Vagina (tissue), 2 donors: ENCODE data around the gene DNTTIP2.

Source experiments
- CTCF ChIP-seq, 3 experiments: fragments of 450-650 bp in 2 of 3; fragments of 200-600 bp in 1 of 3; sonication (generic) in 1 of 3; IDR thresholded peaks; one replicate each; pipeline ENCODE4 v1.5.1; 2017 to 2019; ENCODE audit warnings: antibody characterized with exemption in 3 of 3, mild to moderate bottlenecking in 2 of 3, moderate library complexity in 2 of 3
- POLR2A ChIP-seq, 2 donors: fragments of 450-650 bp; IDR thresholded peaks; one replicate each; pipeline ENCODE4 v1.6.1; 2017; ENCODE audit warnings: antibody characterized with exemption in 2 of 2, mild to moderate bottlenecking in 2 of 2, moderate library complexity in 2 of 2
- POLR2AphosphoS5 ChIP-seq, 2 donors: sonication (generic); formaldehyde crosslinking; IDR thresholded peaks; one replicate each; pipeline ENCODE4 v1.9.0; 2017; ENCODE audit warnings: antibody characterized with exemption in 2 of 2, mild to moderate bottlenecking in 2 of 2, low read depth in 1 of 2; ENCODE audit not compliant: insufficient read depth in 1 of 2

- TF ChIP-seq CTCF (IDR thresholded peaks at IDR 0.05) (no peak), POLR2A (IDR thresholded peaks at IDR 0.05) (no peak), POLR2AphosphoS5 (IDR thresholded peaks at IDR 0.05; ENCODE audit: insufficient read depth in 1 of 2, low read depth in 1 of 2) (no peak)
Measured at GRCh38 chr1:93905734-93906133, 26.7 kb upstream of the DNTTIP2 start.
